Measurements from ENCODE around the gene PDE6C. TPM values are rescaled to one million over a fixed set of nuclear protein-coding genes. Genes with fewer than 3 reads are reported as not detected.

PDE6C gene
- total and polyA plus RNA-seq, 2 of the 4 experiments (the other 2 are of a cell fraction) = not detected

GRCh38 chr10:93712593-93712992, 100.3 kb downstream of the PDE6C start:
- dilution Hi-C loops (cut with HindIII; ENCODE audit: low sequenced_read_pairs, unreplicated experiment) = no loop called here

More at GRCh38 chr10:93712593-93712992, 100.3 kb downstream of the PDE6C start:
- Histone ChIP-seq H3K4me1 (ENCODE audit: control insufficient read depth, insufficient read depth, low read length) (no peaks in the 10 kb centered on the region), H2AK9ac (replicated peaks; ENCODE audit: low read depth, low read length, poor library complexity) (no peak overlapping the region), H2BK5ac (ENCODE audit: low read depth, low read length, poor library complexity, severe bottlenecking) (no peak overlapping the region), H3K18ac (ENCODE audit: low read depth, low read length) (no peak overlapping the region), H3K4ac (ENCODE audit: low read depth, low read length) (no peak overlapping the region), H3K4me3 (ENCODE audit: insufficient read depth, low read depth, low read length) (no peak overlapping the region), H2AFZ (replicated peaks; ENCODE audit: low read length, poor library complexity) (no peak overlapping the region), H2AK5ac (ENCODE audit: low read depth, low read length) (no peak overlapping the region), H3K9me3 (ENCODE audit: control insufficient read depth, insufficient read depth, low read length) (no peaks in the 10 kb centered on the region), H3K27ac (ENCODE audit: insufficient read depth, low read length) (no peak overlapping the region), H3K79me1 (ENCODE audit: low read depth in 1 of 2, low read length in 2 of 2) (no peaks in the 10 kb centered on the region), H3K56ac (ENCODE audit: extremely low read depth, insufficient read depth, low read length) (no peak overlapping the region), H3K36me3 (ENCODE audit: control insufficient read depth, insufficient read depth, low read length) (no peaks in the 10 kb centered on the region), H3K4me2 (ENCODE audit: low read depth, low read length) (no peak overlapping the region), H3K14ac (replicated peaks; ENCODE audit: low read depth, low read length) (no peak overlapping the region), H3K27me3 (ENCODE audit: control insufficient read depth, insufficient read depth, low read length) (peaks cover 7% of the 10 kb centered on the region), H2BK15ac (ENCODE audit: low read depth, low read length) (no peak overlapping the region), H4K20me1 (ENCODE audit: insufficient read depth, low read length) (no peaks in the 10 kb centered on the region), H3K9ac (ENCODE audit: low read depth, low read length) (no peak overlapping the region), H2BK20ac (ENCODE audit: low read depth, low read length) (no peak overlapping the region), H4K8ac (ENCODE audit: low read depth in 2 of 2, low read length in 2 of 2) (no peak overlapping the region), H4K5ac (ENCODE audit: low read depth, low read length) (no peak overlapping the region), H3K23ac (ENCODE audit: low read depth, low read length) (no peak overlapping the region), H3K9me1 (ENCODE audit: insufficient read depth, low read length) (no peaks in the 10 kb centered on the region), H4K91ac (ENCODE audit: insufficient read depth, low read depth, low read length) (no peak overlapping the region), H2BK120ac (ENCODE audit: low read depth, low read length) (no peak overlapping the region)
- in situ Hi-C loops (cut with MboI; ENCODE audit: low sequenced_read_pairs) (no loop called here), intact Hi-C loops (cut with micrococcal nuclease) (no loop called here)
- no TSS peak for BruUV-seq (replicated peaks)
- CTCF ChIA-PET = no interaction called here
- ATAC-seq (ENCODE audit: low read depth) = no peak
- WGBS, 2 experiments (ENCODE audit: extremely low coverage in 2 of 2, insufficient read length in 1 of 2) = no CpG with 5 or more reads among the region's 2 CpGs
- POLR2A ChIA-PET (ENCODE audit: unreplicated experiment) = no interaction called here
- TF ChIP-seq USF2 (IDR thresholded peaks at IDR 0.05; ENCODE audit: low read depth, low read length) (no peak), RAD21 (IDR thresholded peaks at IDR 0.05; ENCODE audit: low read length) (no peak), RFX5 (IDR thresholded peaks at IDR 0.05; ENCODE audit: low read depth, low read length) (no peak), RCOR1 (IDR thresholded peaks at IDR 0.05; ENCODE audit: insufficient replicate concordance, low read length) (no peak), CTCF (conservative IDR thresholded peaks at IDR 0.05; ENCODE audit: low read depth, low read length) (no peak), FOS (IDR thresholded peaks at IDR 0.05; ENCODE audit: low read depth, low read length) (no peak), POLR2A (IDR thresholded peaks at IDR 0.05; ENCODE audit: low read depth, low read length) (no peak), BHLHE40 (IDR thresholded peaks at IDR 0.05; ENCODE audit: low read depth, low read length) (no peak), CEBPB (IDR thresholded peaks at IDR 0.05; ENCODE audit: low read depth, low read length) (no peak), SMC3 (IDR thresholded peaks at IDR 0.05; ENCODE audit: low read depth, low read length) (no peak), MXI1 (IDR thresholded peaks at IDR 0.05; ENCODE audit: borderline replicate concordance, low read depth, low read length) (no peak), MAFK (IDR thresholded peaks at IDR 0.05; ENCODE audit: low read depth, low read length) (no peak), CHD1 (IDR thresholded peaks at IDR 0.05; ENCODE audit: low read depth, low read length) (no peak), NFE2L2 (IDR thresholded peaks at IDR 0.05; ENCODE audit: low read depth, low read length) (no peak), MAZ (IDR thresholded peaks at IDR 0.05; ENCODE audit: borderline replicate concordance, low read depth, low read length) (no peak), ELK1 (IDR thresholded peaks at IDR 0.05; ENCODE audit: borderline replicate concordance, low read depth, low read length) (no peak)
- no peak for DNase-seq
